ENCODE results near the gene ANKDD1B. TPM values are rescaled to one million over a fixed set of nuclear protein-coding genes. Genes with fewer than 3 reads are reported as not detected.

ANKDD1B gene
- total and polyA plus RNA-seq, 10 donors, result 0.20 to 1.4 (median 0.40) TPM

DNA sequence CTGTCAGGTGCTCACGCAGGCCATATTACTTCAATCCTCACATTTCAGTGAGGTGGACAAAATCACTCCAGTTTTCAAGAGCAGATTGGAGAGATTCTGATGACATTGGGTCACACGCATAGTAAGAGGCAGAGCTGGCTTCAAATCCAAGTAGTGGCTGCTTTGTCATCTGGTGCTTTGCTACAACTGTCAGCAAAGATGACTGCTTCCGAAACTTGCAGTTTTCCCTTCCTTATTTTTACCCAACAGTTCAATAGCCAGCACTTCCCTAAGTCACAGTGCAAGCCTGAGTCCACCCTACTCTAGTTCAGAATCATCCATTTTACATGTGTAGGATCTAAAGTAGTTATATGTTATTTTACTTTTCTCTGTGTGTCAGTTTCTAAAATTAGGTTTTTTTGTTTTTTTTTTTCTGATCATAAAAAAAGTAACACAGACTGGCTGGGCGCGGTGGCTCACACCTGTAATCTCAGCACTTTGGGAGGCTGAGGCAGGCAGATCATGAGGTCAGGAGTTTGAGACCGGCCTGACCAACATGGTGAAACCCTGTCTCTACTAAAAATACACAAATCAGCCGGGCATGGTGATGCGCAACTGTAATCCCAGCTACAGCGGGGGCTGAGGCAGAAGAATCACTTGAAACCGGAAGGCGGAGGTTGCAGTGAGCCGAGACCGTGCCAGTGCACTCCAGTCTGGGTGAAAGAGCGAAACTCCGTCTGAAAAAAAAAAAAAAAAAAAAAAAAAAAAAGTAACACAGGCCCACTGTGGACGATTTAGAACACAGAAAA lies 49.6 kb downstream of the ANKDD1B start:
- DNase-seq, result no peak
- Histone ChIP-seq H3K27ac (peak overlapping the region in 5 of 8 donors; percentile 39 to 73 (median 51)), H3K4me1 (peaks cover 0 to 4% (median 0%) of the 10 kb centered on the region in 6 donors), H3K36me3 (no peaks in the 10 kb centered on the region), H3K27me3 (replicated peaks in 1 of 7) (no peaks in the 10 kb centered on the region), H3K9me3 (no peaks in the 10 kb centered on the region), H3K4me3 (no peak overlapping the region)
- no peak for TF ChIP-seq POLR2AphosphoS5 (IDR thresholded peaks at IDR 0.05)
- no peak for TF ChIP-seq POLR2A (IDR thresholded peaks at IDR 0.05)
- TF ChIP-seq, protein P1, sequence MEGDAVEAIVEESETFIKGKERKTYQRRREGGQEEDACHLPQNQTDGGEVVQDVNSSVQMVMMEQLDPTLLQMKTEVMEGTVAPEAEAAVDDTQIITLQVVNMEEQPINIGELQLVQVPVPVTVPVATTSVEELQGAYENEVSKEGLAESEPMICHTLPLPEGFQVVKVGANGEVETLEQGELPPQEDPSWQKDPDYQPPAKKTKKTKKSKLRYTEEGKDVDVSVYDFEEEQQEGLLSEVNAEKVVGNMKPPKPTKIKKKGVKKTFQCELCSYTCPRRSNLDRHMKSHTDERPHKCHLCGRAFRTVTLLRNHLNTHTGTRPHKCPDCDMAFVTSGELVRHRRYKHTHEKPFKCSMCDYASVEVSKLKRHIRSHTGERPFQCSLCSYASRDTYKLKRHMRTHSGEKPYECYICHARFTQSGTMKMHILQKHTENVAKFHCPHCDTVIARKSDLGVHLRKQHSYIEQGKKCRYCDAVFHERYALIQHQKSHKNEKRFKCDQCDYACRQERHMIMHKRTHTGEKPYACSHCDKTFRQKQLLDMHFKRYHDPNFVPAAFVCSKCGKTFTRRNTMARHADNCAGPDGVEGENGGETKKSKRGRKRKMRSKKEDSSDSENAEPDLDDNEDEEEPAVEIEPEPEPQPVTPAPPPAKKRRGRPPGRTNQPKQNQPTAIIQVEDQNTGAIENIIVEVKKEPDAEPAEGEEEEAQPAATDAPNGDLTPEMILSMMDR (IDR thresholded peaks at IDR 0.05 in 8 of 11, conservative IDR thresholded peaks at IDR 0.05 in 3 of 11), result no peak
- 79 to 88% (median 86%) methylated on average over 16 of the region's 16 CpGs for whole genome bisulfite sequencing, 5 donors
- intact Hi-C loops (cut with DNase I; ENCODE audit: low total_unique reads), result no loop called here

DNA sequence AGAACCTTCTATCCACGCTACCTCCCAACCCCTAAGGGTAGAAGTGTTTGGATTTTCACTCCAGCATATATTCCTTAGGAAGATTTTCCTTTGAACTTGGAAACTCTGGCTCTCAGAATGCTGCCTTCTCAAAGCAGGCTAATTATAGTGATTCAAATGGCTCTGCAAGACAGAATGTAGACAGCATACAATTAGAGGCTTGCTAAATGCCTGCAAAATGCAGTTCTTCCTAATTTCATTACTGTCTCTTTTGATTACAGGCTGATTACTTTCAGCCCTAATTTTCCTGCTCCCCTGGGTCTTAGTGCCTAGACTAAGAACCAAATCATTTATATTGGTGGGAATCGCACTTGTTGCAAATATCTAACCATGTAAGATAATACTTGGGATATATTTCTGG lies 50.8 kb downstream of the ANKDD1B start:
- no peak overlapping the region for H3K27ac ChIP-seq
- no peaks in the 10 kb centered on the region for H3K36me3 ChIP-seq
- H3K27me3 ChIP-seq (replicated peaks in 1 of 7), result no peaks in the 10 kb centered on the region
- no peak overlapping the region for H3K4me3 ChIP-seq
- intact Hi-C loops (cut with DNase I; ENCODE audit: low total_unique reads), result no loop called here
- no peaks in the 10 kb centered on the region for H3K9me3 ChIP-seq
- WGBS, 5 donors, result 82 to 99% (median 90%) methylated on average over 2 of the region's 2 CpGs
- DNase-seq, result no peak
- H3K4me1 ChIP-seq, result peaks cover 0 to 3% (median 0%) of the 10 kb centered on the region in 6 donors
- TF ChIP-seq POLR2AphosphoS5 (IDR thresholded peaks at IDR 0.05), result no peak
- TF ChIP-seq POLR2A (IDR thresholded peaks at IDR 0.05), result no peak
- TF ChIP-seq, protein P1 (IDR thresholded peaks at IDR 0.05 in 8 of 11, conservative IDR thresholded peaks at IDR 0.05 in 3 of 11), result no peak

DNA sequence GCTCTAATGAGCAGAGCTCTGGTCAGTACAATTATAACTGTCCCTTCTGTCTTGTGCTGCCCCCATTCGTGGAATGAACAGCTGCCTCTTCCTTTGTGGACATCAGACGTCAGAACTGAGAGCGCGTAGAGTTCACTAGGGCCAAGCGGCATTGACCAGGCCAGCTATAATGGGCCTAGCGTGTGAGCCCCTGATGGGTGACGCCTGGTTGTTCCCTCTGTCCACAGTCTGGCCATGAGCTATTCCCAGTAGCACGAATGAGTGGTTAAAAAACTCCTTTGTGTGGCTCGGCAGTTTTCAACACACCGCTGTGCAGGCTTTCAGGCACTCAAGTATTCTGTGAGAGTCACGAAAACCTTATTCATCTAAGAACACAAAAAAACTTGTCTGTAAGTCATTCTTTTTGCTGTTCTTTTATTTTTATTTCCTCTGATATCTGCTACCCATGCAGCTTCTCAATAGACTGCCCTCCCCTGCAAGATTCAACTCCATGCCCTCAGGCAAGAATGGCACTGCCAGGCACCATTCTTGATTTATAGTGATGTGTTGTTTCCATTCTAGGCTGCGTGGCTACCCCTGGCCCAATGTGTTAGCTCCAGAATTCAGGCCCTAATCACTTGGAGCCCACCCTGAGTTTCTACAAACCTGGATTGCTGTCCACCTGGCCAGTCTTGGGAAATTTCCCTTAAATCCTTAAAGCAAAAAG lies 52.5 kb downstream of the ANKDD1B start:
- H3K9me3 ChIP-seq, result no peaks in the 10 kb centered on the region
- intact Hi-C loops (cut with DNase I; ENCODE audit: low total_unique reads), result no loop called here
- no peak overlapping the region for H3K4me3 ChIP-seq
- H3K36me3 ChIP-seq, result no peaks in the 10 kb centered on the region
- TF ChIP-seq, protein P1 (IDR thresholded peaks at IDR 0.05 in 8 of 11, conservative IDR thresholded peaks at IDR 0.05 in 3 of 11), result no peak
- TF ChIP-seq POLR2A (IDR thresholded peaks at IDR 0.05) (no peak), POLR2AphosphoS5 (IDR thresholded peaks at IDR 0.05) (no peak)
- H3K27me3 ChIP-seq (replicated peaks in 1 of 7), result no peaks in the 10 kb centered on the region
- DNase-seq, result no peak
- peaks cover 3 to 10% (median 4%) of the 10 kb centered on the region in 6 donors for H3K4me1 ChIP-seq
- 82 to 89% (median 87%) methylated on average over 12 of the region's 12 CpGs for WGBS, 5 donors
- no peak overlapping the region for H3K27ac ChIP-seq

DNA sequence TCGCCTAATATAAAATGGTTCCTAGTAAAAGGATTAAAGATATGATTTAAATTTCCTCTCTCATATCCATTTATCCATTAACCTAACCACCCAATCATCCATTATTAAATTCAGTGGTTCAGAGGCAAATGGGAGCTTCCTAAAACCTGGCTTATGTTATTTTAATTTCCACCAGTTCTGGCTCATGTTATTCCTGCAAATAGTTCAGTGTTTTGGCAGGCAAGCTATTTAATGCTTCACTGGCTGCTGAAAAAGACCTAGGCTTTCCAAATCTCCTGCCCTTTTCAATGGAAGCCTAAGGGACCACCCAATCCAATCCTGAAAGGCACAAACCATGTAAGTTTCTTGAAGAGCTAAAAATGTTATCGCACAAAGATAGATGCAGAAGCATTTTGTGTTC lies 53.7 kb downstream of the ANKDD1B start:
- no peak for DNase-seq
- Histone ChIP-seq H3K4me3 (no peak overlapping the region), H3K9me3 (no peaks in the 10 kb centered on the region), H3K4me1 (peaks cover 5 to 20% (median 13%) of the 10 kb centered on the region in 6 donors), H3K27ac (no peak overlapping the region), H3K36me3 (no peaks in the 10 kb centered on the region), H3K27me3 (replicated peaks in 1 of 7) (no peaks in the 10 kb centered on the region)
- WGBS, 5 donors, result 94 to 99% (median 97%) methylated on average over 2 of the region's 2 CpGs
- intact Hi-C loops (cut with DNase I; ENCODE audit: low total_unique reads), result no loop called here
- no peak for TF ChIP-seq POLR2AphosphoS5 (IDR thresholded peaks at IDR 0.05)
- TF ChIP-seq, protein P1 (IDR thresholded peaks at IDR 0.05 in 8 of 11, conservative IDR thresholded peaks at IDR 0.05 in 3 of 11), result no peak
- no peak for TF ChIP-seq POLR2A (IDR thresholded peaks at IDR 0.05)
